ENCODE measurements around the gene KLRC3.

The KLRC3 gene

DNA sequence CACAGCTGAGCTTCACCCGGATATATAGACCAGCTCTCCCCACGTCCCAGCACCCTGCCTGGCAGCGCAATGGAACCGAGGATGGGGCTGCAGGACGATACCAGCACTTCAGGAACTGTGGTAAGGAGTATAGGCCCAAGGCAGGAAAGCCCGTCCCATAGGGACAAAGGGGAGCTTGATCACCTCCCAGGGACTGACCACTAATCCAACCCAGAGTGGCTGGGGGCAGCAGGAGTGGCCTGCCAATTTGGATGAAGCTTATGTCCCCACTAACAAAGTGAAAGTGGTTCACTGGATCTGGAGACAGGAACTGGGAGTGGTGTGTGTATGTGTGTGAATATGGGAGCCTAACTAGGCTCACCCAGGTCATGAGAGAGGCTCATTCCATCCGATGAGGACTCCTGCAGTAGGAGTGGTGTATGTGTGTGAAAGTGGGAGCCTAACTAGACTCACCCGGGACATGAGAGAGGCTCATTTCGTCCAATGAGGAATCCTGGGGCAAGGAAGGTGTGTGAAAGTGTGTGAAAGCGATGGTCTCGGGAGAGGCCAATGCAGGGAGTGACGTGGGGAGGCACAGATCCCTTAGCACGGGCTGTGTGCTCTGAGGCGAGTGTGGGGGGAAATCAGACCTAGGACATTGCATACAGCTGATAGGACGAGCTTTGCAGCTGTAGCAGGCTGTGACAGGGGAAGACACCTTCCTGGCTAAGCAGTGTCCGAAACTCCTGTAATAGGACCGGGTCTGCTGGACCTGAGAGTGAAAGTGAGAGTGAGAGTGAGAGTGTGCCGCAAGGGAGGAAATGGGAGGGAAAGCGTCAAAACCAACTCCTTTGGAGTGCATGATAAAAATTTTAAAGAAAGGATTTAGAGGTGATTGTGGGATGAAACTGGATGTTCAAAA lies 56.2 kb downstream of the KLRC3 start:
- TF ChIP-seq, protein P1, sequence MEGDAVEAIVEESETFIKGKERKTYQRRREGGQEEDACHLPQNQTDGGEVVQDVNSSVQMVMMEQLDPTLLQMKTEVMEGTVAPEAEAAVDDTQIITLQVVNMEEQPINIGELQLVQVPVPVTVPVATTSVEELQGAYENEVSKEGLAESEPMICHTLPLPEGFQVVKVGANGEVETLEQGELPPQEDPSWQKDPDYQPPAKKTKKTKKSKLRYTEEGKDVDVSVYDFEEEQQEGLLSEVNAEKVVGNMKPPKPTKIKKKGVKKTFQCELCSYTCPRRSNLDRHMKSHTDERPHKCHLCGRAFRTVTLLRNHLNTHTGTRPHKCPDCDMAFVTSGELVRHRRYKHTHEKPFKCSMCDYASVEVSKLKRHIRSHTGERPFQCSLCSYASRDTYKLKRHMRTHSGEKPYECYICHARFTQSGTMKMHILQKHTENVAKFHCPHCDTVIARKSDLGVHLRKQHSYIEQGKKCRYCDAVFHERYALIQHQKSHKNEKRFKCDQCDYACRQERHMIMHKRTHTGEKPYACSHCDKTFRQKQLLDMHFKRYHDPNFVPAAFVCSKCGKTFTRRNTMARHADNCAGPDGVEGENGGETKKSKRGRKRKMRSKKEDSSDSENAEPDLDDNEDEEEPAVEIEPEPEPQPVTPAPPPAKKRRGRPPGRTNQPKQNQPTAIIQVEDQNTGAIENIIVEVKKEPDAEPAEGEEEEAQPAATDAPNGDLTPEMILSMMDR (conservative IDR thresholded peaks at IDR 0.05; ENCODE audit: control insufficient read depth, insufficient read depth, low read depth, low read length) = no peak
- DNase-seq (ENCODE audit: low read depth) = peak; percentile 45
- H3K4me3 ChIP-seq (ENCODE audit: control insufficient read depth, low read depth, low read length) = peak overlapping the region; percentile 77

DNA sequence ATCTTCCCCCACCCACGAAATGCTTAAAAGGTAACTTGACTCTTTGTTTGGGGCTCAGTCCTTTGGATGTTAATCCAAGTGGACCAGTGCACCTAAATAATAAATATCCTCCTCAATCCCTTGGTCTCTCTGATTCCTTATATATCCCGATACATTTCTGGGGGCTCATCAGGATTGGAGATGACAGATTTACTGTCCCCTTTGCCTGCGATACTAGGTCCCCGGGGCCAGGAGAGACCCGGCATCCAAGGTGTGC lies 56.8 kb downstream of the KLRC3 start:
- TF ChIP-seq, protein P1 (conservative IDR thresholded peaks at IDR 0.05; ENCODE audit: control insufficient read depth, insufficient read depth, low read depth, low read length) = no peak
- DNase-seq (ENCODE audit: low read depth) = no peak
- H3K4me3 ChIP-seq (ENCODE audit: control insufficient read depth, low read depth, low read length) = no peak overlapping the region

DNA sequence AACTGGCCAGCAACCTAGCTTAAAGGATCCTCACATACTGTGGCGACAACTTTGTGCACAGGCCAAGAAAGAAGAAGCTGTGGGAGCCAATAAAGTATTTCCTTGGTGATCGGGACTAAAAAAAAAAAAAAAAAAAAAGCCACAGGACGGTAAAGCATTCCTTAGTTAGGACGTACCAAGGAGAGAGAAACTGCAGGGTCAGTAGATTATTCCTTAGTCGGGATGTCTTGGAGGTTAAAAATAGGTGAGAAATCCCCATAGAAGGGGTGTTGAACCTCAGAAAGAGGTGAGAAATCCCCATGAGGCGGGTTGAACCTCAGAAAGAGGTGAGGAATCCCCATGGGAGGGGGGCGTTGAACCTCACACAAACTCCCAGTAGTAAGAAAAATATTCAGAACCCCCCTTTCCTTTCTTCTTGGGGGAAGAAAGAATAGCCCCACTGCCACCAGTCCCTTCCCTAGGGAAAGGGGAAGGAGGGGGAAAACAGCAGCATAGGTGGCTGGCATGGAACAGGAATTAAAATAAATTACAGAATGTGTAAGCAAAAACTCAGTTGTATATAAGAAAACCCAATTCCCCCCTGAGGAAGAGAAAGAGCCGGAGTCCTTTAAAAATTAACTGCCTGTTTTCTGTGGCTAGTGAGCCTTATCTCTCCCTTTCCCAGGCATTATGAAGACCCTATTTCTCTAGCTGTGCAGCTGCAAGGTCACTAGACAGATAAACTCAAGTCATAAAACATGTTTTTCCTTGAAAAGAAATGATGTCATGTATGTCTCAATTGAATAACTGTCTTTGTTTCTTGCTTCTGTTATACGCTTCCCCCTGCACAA lies 57.4 kb downstream of the KLRC3 start:
- TF ChIP-seq, protein P1 (conservative IDR thresholded peaks at IDR 0.05; ENCODE audit: control insufficient read depth, insufficient read depth, low read depth, low read length) = no peak
- H3K4me3 ChIP-seq (ENCODE audit: control insufficient read depth, low read depth, low read length) = no peak overlapping the region
- no peak for DNase-seq (ENCODE audit: low read depth)

DNA sequence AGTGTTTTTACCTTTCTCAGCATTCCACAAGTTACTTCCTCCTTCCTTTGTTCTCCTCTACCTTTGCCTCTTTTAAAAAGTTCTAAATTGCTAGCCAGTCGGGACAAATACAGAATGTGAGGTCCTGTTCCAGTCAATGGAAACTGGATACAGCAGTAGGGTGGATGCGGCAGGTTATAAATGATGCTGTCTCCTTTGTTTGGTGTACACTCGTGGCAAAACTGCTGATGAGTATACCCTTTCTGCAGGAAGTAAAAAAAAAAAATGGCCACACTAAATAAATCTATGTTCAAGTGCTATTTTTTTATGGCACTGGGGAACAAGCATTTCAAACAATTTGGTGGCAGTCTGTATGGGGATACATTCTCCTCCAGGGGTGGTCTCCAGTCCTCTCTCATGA lies 58.1 kb downstream of the KLRC3 start:
- TF ChIP-seq, protein P1 (conservative IDR thresholded peaks at IDR 0.05; ENCODE audit: control insufficient read depth, insufficient read depth, low read depth, low read length) = no peak
- no peak for DNase-seq (ENCODE audit: low read depth)
- no peak overlapping the region for H3K4me3 ChIP-seq (ENCODE audit: control insufficient read depth, low read depth, low read length)
